DMS114 treated with DMSO at 0.1 percent for 48 hours (cell line): ENCODE results near the gene OR6C70.
"Not testable (repeated sequence)": the region's sequence is repeated elsewhere in the genome, so short reads cannot be mapped to it uniquely, and the experiment has no call there.

ENCODE experiments used
- DNase-seq: peaks from one replicate; lab custom pipeline; 2025; ENCODE audit not compliant: unreplicated experiment; lab: John Stamatoyannopoulos, UW

Gene OR6C70

GRCh38 chr12:55470088-55470829 is at the start of gene OR6C70:
TSS of gene OR6C70 (minus strand) at chr12:55470138. CDS start at chr12:55470138, 0 bp downstream.
- no peak for DNase-seq

GRCh38 chr12:55516391-55516790 is 46.5 kb upstream of the OR6C70 start:
- no peak for DNase-seq

GRCh38 chr12:55515696-55516095 is 45.8 kb upstream of the OR6C70 start:
- DNase-seq, result no peak

DNA sequence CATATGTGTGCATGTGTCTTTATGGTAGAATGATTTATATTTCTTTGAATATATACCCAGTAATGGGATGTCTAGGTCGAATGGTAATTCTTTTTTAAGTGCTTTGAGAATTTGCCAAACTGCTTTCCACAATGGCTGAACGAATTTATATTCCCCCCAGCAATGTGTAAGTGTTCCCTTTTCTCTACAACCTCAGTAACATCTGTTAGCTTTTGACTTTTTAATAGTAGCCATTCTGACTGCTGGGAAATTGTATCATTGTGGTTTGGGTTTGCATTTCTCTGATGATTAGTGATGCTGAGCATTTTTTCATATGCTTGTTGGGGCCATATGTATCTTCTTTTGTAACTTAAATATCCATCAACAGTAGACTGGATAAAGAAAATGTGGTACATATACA is 31.7 kb upstream of the OR6C70 start:
- no peak for DNase-seq

DNA sequence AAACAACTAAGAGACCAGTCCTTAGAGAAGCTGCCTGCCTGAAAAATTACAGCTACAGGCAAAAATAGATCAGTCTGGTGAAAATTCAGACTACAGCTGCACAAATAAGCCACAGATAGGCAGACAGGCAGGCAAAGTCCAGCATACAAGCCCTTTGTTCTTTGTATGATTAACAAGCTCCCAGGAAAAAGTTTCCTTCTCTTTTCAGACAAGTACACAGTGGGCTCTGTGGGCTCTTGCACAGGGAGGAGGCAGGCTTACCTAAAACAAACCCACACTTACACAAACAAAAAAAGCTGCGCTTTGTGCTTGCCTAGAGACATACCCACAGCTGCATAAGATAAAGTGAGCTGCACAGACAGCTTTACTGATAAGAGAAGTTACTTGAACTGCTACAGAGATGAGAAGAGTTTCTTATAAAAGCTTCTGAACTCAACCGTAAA is 29.9 kb upstream of the OR6C70 start:
- no peak for DNase-seq

- no peak for DNase-seq
Measured at GRCh38 chr12:55499231-55499630, 29.3 kb upstream of the OR6C70 start.

DNA sequence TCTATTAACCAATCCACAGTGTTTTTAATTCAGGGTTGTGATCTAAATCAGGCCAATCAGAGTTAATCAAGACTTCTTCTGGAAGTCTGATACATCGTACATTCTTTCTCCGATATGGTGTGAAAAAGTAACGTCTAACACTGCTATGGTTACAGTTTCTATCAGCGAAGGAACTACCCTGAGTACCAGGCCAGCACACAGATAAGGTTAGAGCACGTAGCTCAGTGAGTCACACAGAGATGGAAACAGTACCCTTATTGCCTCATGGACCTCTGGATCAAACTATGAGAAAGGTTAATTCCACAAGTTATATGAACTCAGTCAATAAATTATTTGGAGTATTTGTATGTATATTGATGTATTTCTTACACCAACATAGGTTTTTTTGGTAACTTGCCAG is 25.6 kb upstream of the OR6C70 start:
- DNase-seq, result no peak

- no peak for DNase-seq
Measured at GRCh38 chr12:55492078-55492477, 22.1 kb upstream of the OR6C70 start, which contains the start of gene OR6C68. TSS of gene OR6C68 (plus strand) at chr12:55492378. CDS start at chr12:55492378, 0 bp downstream.

DNA sequence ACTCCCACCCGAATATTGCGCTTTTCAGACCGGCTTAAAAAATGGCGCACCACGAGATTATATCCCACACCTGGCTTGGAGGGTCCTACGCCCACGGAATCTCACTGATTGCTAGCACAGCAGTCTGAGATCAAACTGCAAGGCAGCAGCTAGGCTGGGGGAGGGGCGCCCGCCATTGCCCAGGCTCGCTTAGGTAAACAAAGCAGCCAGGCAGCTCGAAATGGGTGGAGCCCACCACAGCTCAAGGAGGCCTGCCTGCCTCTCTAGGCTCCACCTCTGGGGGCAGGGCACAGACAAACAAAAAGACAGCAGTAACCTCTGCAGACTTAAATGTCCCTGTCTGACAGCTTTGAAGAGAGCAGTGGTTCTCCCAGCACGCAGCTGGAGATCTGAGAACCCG is 14.3 kb upstream of the OR6C70 start:
- not testable (repeated sequence) for DNase-seq

GRCh38 chr12:55479136-55479535 is 9.2 kb upstream of the OR6C70 start:
- DNase-seq, result not testable (repeated sequence)

GRCh38 chr12:55472264-55472663 is 2.3 kb upstream of the OR6C70 start:
- DNase-seq, result no peak

GRCh38 chr12:55469291-55469690 is 647 bp downstream of the OR6C70 start:
- no peak for DNase-seq

GRCh38 chr12:55467836-55468235 is 2.1 kb downstream of the OR6C70 start:
- no peak for DNase-seq

- DNase-seq, result not testable (repeated sequence)
Measured at GRCh38 chr12:55464926-55465325, 5.0 kb downstream of the OR6C70 start.

GRCh38 chr12:55448825-55449224 is 21.1 kb downstream of the OR6C70 start:
- no peak for DNase-seq

- DNase-seq, result no peak
Measured at GRCh38 chr12:55446326-55446725, 23.6 kb downstream of the OR6C70 start.

DNA sequence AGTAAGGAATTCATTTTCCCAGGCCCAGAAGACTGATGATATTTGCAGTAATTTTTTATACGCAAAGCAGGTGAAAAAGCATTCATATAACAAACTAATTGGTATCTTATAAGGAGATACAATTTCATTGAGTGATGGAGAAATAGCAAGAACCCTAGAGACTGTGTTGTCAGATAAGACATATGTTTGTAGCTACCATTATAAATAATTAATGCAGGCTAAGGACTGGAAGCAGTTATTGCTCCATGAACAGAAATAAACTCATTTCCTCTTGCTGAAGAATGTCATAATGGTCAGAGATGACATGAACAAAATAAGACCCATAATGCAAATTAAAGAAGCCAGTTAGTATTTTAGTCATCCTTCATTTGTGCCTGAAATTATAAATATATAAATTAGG is 24.6 kb downstream of the OR6C70 start:
- DNase-seq, result no peak

GRCh38 chr12:55443776-55444175 is 26.2 kb downstream of the OR6C70 start, which contains the start of gene OR6C2:
TSS of gene OR6C2 (plus strand) at chr12:55444076. CDS start at chr12:55452214, 8,138 bp downstream.
- DNase-seq, result no peak

- not testable (repeated sequence) for DNase-seq
Measured at GRCh38 chr12:55441233-55441632, 28.7 kb downstream of the OR6C70 start.

GRCh38 chr12:55428331-55429243 is 41.4 kb downstream of the OR6C70 start:
- DNase-seq, result no peak

DNA sequence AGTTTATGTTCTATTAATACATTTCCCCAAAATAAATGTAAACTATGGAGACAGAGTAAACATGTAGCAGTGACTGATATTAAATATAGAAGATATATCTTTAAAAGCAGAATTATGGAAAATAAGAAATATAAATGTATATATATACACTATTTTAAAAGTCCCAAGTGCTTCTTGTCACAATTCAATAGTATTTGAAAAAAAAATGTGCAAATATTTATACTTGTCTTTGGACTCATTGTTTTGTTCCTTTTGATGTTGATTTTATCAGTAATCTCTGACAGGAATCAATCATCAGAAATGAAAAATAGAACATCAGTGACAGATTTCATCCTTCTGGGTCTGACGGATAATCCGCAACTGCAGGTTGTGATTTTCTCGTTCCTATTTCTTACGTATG is 44.0 kb downstream of the OR6C70 start, which contains the start of gene OR6C76:
TSS of gene OR6C76 (plus strand) at position 301 of the 400 bp plus-strand sequence. CDS start at position 301, 0 bp downstream.
- no peak for DNase-seq
